ENCODE data around the gene DOK4.

The DOK4 gene

GRCh38 chr16:57518922-57519321 lies 32.6 kb upstream of the DOK4 start:
- DNase-seq, result no peak

- DNase-seq, result no peak
These were observed 32.2 kb upstream of the DOK4 start for GRCh38 chr16:57518520-57518919.

DNA sequence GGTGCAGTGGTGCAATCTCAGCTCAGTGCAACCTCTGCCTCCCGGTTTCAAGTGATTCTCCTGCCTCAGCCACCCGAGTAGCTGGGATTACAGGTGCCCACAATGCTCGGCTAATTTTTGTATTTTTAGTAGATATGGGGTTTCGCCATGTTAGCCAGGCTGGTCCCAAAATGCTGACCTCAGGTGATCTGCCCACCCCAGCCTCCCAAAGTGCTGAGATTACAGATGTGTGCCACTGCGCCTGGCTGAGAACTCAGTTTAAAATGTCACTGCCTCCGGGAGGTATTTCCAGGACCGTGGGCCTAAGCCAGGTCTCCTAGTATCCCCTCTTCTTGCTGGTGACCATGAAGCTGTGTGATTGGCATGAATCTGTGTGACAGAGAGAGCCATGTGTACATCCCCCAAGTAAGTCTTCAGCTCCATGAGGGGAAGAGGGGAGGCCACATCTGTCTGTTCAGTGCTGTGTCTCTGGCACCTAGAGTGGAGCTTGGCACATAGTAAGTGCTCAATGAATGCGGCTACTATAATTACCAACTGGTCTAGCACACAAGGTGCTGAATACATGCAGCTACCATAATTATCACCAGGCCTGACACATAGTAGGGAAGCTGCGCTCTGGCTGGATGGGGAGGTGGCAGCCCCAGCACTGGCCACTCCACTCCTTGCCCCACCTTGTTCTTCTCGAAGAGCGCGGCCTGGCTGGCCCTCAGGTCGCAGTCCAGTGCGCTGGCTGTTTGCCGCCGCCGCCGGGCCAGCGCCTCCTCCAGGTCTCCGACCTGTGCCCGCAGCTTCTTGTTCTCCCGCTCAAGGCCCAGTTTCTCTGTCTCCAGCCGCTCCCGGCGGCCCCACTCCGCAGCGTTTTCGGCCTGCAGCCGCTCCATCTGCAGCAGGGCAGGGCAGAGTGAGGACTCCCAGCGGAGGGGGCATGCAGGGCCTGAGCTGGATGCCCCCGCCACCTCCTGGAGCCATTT lies 31.4 kb upstream of the DOK4 start:
- DNase-seq, result no peak

GRCh38 chr16:57516773-57517172 lies 30.5 kb upstream of the DOK4 start:
- no peak for DNase-seq

GRCh38 chr16:57516176-57516725 lies 30.0 kb upstream of the DOK4 start:
- DNase-seq, result no peak

GRCh38 chr16:57514791-57515600 lies 28.7 kb upstream of the DOK4 start:
- no peak for DNase-seq

GRCh38 chr16:57514371-57514770 lies 28.1 kb upstream of the DOK4 start:
- DNase-seq, result no peak

GRCh38 chr16:57513371-57514102 lies 27.2 kb upstream of the DOK4 start:
- DNase-seq, result no peak

- DNase-seq, result no peak
These were observed 26.2 kb upstream of the DOK4 start for GRCh38 chr16:57512296-57513001.

DNA sequence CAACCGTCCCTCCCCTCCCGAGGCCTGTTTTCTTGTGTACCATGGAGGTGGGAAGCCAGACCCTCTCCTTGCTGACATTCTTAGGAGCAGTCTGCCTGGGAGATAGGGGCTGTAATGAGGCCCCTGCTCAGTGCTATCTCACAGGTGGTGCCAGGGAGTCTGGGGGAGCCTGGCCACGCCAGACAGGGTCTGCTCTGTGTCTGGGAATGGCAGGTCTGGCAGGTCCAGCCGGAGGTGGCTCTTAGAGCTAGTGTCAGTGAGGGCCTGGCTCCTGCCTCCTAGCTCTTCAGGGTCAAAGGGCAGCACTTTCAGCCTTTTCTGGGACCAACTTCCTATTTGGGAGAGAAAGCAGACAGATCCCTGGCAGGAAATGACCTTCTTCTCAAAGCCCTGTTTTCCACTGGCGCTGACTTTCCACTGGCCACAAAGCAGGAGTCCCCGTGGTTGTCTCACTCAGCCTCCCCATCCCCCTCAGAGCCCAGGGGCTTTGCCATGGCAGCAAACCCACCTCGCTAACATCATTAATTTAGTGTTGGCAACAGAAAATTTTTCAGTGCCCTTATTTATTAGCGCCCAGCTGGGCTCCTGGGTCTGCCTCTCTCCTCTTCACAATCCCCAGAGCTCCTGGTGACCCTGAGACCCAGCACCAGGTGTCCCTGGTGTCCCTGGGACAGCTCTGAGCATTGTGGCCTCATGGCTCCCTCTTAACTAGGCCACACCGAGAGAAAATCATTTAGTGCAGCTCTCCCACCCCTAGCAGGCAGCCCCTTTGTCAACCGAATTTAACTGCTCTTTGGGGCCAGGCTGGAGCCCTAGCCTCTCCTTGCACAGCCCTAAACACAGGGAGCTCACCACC lies 24.0 kb upstream of the DOK4 start:
- DNase-seq, result no peak

- no peak for DNase-seq
These were observed 23.1 kb upstream of the DOK4 start for GRCh38 chr16:57509231-57509923.

DNA sequence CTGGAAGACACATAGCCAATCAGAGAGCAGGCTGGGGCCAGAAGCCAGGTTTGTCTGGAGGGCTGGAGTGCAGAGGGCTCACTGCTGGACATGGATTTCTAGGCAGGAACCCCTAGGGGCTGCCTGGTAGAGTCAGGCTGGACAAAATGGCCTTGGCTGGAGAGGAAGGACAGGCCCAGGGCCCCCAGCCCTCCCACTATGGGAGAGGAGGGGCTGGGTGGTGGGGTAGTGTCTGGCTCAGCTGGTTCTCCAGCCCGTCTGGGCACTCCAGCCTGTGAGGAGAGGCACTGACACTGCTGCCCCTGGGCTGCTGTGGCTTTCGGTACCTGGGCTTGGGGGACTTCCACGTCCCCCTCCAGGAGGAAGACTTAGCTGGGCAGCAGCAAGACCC lies 21.7 kb upstream of the DOK4 start:
- DNase-seq, result no peak

DNA sequence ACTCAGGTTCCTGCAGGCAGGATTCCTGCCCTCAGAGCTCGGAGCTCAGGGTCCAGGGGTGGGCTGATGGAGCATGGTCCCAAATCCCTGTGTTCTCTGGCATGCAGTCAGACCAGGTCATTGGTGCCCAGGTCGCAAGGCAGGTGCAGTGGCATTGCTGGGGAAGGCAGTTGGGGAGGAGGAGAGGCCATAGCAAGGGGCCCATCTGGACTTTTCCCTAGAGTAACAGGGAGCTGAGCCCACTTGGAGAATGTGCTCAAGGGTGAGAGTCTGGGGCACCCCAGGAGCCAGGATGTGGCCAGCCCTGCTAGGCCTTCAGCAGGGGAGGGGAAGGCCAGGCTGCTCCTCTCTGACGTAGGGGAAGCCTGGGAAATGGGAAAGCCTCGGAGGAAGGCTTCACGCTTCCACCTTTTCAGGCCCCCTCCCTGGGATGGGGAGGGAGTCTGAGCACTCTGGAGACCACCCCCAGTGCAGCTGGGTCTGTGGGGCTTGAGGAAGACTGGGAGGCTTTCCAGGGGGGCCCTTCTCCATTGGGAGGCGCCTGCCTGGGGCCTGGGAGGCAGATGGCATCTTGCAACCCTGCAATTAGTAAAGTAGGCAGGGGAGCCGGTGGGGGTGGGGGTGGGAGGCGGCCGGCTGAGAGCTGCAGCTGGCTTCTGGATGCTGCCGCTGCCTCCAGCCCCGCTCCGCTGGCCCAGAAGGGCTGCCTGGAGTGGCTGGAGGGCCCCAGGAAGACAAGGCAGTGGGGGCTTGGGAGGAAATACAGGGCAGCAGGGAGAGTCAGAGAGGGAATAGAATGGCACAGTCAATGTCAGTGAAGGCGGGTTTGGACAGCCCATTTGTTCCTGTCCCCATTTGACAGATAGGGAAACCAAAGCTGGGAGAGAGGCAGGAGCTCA lies 21.1 kb upstream of the DOK4 start:
- DNase-seq, result no peak

- DNase-seq, result no peak
These were observed 18.9 kb upstream of the DOK4 start for GRCh38 chr16:57505169-57505568.

GRCh38 chr16:57504491-57504890 lies 18.2 kb upstream of the DOK4 start:
- DNase-seq, result no peak

GRCh38 chr16:57504001-57504400 lies 17.7 kb upstream of the DOK4 start:
- no peak for DNase-seq

DNA sequence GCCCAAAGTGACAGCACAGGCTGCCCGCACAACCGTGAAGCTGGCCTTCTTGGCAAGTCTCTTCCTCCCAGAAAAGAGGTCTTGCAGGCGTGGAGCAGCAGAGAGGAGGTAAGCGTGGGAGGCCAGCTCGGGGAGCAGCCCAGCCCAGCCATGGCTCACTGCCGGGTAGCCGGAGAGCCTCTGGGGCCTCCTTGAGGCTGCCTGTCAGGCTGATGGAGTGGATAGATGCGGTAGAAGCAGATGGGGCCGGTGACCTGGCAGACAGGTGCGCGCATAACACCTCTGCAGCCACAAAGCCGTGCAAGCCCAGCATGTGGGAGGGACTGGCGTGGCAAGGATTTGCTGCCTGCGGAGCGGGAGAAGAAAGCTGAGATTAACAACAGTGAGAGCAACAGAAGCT lies 17.1 kb upstream of the DOK4 start:
- DNase-seq, result no peak

DNA sequence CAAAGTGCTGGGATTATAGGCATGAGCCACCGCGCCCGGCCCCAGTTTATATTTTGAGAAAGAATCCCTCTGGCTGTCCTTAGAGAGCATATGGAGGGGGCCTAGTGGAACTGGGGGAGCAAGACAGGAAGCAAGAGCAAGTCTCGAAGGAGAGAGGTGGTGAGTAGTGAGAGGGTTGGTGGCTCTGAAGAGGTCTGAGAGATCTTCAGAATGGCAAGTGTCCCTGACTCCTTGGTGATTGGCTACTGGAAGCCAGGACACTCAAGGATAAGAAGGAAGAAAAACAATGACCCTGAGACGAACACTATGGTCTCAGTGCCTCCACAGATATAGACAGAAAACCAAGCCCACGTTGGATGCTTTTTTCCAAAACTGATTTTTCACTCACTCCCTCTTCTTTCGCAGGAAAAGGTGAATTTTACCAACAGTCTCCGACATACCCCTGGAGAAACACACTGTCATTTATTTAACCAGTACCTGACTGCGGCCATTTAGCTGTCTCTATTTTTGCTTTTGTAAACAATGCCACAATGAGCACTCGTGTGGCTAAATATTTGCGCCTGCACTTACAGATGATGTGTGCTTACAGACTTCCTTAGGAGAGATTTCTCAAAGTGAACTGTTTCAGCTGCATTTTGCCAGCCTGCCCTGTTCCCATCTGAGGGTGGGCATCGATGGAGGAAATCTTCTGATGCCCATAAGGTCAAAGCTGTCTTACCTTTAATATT lies 15.9 kb upstream of the DOK4 start:
- DNase-seq, result no peak

DNA sequence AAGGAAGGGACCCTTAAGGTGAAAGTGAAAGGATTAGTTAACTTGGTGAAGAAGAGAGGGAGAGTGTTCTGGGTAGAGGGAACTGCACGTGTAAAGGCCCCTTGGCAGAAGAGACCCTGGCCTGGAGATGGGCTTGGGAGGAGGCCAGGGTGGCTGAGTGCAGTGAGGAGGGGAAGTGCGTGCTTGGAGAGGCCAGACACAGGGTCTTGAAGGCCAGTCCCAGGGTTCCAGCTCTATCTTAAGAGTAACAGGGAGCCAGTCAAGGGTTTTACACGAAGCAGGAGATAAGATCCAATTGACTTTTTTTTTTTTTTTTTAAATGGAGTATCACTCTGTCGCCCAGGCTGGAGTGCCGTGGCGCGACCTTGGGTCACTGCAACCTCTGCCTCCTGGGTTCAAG lies 15.2 kb upstream of the DOK4 start:
- DNase-seq, result no peak
